SHP77 (cell line): ENCODE measurements around the gene RHOXF2.
A peak's percentile ranks its signal among the peaks of the same experiment; 100 is the strongest.

Source experiments
- DNase-seq, 2 experiments: peaks; one replicate each; lab custom pipeline; 2025; lab: John Stamatoyannopoulos, UW

Gene RHOXF2

GRCh38 chrX:120200851-120201250, 42.4 kb downstream of the RHOXF2 start:
- no peak for DNase-seq

DNA sequence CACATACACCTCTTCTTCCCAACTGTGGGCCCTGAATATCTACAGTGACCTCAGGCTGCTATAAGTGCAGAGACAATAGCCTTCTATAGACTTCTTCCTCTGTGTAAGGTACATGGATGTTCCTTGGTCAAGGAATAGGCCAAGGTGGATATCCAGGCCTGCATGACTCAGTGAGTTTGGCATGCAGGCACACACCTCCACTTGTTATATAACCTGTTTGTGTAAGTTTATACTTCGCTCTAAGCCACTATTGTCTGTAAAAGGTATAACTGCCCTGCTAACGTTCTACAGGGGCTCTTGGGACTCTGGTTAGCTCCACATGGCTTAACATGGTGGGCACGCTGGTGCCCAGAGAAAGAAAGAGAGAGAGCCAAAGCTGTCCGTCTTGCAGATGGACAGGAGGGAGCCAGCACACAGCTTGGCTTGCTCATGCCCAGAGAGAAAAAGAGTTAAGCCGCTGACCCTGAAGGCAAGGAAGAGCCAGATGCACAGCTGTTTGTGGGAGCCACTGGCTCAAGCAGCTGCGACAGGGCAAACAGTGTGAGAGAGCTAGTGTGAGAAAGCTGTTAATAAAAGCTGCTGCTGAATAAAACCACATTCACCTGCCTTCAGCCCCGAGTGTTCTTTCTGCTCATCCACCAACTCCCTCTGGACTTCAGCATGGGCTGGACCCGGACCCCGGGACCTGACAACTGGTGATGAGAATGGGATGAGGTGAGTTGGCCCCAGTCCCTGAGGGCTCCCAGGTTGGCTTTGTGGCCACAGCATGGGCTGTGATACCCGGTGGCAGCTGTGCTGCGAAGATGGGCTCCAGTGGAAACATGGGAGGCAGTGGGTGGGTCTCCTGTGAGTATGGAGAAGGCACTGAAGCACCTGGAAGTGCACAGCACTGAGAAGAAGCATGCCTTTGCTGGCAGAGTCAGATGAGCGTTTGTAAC, 47.7 kb downstream of the RHOXF2 start:
- DNase-seq: no peak

DNA sequence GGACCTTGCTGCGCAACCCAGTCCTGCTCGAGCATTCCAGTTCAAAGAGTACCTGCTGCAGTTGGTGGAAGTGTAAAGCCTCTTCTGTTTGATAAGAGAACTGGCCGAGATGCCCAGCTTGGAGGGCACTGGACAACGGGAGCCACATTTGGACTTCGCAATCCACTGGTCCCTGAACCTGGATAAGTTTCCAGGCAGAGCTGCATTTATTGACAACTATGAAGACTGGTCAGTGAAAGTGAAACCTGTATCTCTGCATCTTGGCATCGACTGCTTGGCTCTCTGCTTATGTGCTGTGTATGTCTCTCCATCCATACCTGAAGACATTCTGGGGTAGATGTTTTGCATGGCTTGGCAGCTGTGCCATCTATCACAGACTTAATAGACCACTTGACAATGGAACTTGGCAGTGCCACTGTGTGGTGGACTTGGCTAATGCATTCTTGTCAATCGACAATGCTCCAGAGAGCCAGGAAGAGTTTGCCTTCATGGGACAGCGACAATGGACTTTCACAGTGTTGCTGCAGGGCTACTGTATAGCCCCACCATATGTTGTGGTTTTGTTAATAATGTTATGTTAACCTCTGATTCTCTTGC, 48.7 kb downstream of the RHOXF2 start:
- no peak for DNase-seq

DNA sequence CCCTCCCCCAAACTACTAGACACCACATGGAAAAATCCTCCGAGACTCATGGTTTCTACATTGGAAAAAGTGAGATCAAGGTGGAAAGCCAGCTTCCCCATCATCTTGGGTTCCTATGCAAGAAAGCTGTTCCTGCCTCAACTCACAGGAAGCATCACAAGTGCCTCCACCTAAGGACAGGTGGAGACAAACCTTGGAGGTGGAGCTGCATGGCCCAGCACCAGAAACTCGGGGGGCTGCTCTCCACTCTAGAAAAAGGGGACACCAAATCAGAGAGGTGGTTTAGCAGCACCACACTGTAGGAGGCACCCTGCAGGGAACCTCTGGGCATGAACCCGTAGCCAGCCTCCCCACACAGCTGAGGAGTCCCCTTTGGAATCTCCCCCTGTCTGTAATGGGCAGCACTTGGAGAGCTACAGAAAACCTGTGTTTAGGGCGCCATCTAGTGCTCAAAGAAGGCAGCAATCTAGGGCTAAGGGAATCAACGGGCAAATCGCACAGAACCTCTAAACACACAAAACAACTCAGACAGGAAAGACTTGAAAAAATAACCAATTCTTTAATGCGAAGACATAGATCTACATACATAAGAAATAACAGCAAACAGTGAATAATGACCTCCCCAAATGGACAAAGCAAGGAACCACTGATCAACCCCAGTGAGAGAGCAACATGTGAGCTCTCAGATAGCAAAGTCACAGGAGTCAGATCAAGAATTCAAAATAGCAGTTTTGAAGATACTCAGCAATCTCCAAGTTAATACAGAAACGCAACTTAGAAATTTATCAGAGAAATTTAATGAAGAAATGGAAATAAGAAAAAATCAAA, 55.2 kb downstream of the RHOXF2 start:
- DNase-seq: peak; percentile 14 to 52
